ENCODE measurements around the gene SPRY4.

SPRY4 gene

DNA sequence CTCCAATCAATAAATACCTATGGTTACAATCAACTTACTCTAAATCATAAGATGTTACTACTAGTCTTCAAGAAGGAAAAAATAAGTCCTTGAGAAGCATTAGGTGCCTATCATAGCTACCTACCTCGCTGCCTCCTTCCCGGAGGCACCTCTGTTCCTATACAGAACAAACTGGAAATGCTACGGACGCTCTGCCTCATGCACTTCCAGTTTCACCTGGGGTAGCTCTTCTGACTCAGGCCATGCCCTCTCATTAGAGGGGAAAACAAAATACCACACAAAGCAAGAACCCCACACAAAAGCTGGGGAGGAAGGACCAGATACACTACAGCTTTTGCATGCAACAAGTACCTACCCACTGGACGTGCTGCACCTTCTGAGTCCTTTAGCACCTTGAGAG, 12.4 kb downstream of the SPRY4 start:
- no peak for DNase-seq (ENCODE audit: extremely low spot score)
- TF ChIP-seq ZNF384 (IDR thresholded peaks at IDR 0.05) (no peak), FOXA1 (IDR thresholded peaks at IDR 0.05) (no peak), SUZ12 (IDR thresholded peaks at IDR 0.05) (no peak), HDGF (IDR thresholded peaks at IDR 0.05; ENCODE audit: borderline replicate concordance) (no peak), CTBP1 (IDR thresholded peaks at IDR 0.05; ENCODE audit: borderline replicate concordance) (no peak), ARNT (IDR thresholded peaks at IDR 0.05) (no peak), ELF4 (IDR thresholded peaks at IDR 0.05) (no peak)
- TF ChIP-seq, protein P1, sequence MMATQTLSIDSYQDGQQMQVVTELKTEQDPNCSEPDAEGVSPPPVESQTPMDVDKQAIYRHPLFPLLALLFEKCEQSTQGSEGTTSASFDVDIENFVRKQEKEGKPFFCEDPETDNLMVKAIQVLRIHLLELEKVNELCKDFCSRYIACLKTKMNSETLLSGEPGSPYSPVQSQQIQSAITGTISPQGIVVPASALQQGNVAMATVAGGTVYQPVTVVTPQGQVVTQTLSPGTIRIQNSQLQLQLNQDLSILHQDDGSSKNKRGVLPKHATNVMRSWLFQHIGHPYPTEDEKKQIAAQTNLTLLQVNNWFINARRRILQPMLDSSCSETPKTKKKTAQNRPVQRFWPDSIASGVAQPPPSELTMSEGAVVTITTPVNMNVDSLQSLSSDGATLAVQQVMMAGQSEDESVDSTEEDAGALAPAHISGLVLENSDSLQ (IDR thresholded peaks at IDR 0.05) = no peak
- ChIA-PET POLR2A (no interaction called here), CTCF (interaction anchor here (0.9 kb wide), 1 partner anchor 9 kb away, joined by 3 read pairs; no protein-coding TSS in a partner anchor)

DNA sequence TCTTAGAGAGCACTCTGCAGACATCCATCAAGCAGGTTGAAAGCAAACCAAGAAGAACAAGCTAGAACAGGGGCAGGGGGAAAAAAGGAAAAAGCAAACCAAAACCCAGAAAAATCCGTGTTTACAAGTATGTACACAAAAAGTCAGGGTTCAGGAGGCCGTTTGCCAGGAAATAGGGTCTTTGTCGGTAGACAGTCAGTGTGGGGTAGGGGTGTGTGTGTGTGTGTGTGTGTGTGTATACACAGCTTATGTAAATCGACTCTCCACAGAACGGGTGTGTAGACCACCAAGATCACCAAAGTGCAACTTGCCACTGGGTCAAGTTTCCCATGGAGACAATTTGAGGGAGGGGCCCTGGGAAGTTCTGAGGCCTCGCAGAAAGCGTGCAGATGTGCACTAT, 13.1 kb downstream of the SPRY4 start:
- ChIA-PET CTCF (no interaction called here), POLR2A (no interaction called here)
- DNase-seq (ENCODE audit: extremely low spot score) = no peak
- no peak for TF ChIP-seq SP1 (IDR thresholded peaks at IDR 0.05)
- TF ChIP-seq BHLHE40 (IDR thresholded peaks at IDR 0.05; ENCODE audit: borderline replicate concordance) = no peak
- no peak for TF ChIP-seq FOXK2 (IDR thresholded peaks at IDR 0.05)
- TF ChIP-seq HDGF (IDR thresholded peaks at IDR 0.05; ENCODE audit: borderline replicate concordance) = no peak
- TF ChIP-seq L3MBTL2 (conservative IDR thresholded peaks at IDR 0.05) = no peak
- TF ChIP-seq ARNT (IDR thresholded peaks at IDR 0.05) = no peak
- no peak for TF ChIP-seq TARDBP (IDR thresholded peaks at IDR 0.05)
- no peak for TF ChIP-seq ELF4 (IDR thresholded peaks at IDR 0.05)

DNA sequence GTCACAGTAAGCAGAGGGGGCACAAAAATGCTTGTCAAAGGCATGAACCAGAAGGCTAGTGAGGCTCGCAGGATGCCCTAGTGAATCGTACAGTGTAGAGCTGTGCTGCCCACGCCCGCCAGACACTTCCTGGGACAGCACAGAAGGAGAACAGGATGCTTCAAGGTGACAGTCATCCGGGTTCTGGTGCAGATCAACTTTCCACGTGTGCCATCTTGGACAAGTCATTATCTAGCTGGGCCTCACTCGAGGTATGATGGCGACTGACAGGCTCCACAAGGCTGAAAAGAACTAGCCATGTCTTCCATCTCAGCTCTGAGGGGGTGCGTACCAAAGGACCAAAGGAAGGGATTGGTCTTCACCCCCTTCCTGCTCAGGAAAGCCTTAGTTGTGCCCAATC, 14.0 kb downstream of the SPRY4 start:
- POLR2A ChIA-PET = no interaction called here
- TF ChIP-seq FOXA1 (IDR thresholded peaks at IDR 0.05) (no peak), LEF1 (IDR thresholded peaks at IDR 0.05; ENCODE audit: borderline replicate concordance) (no peak), HDGF (IDR thresholded peaks at IDR 0.05; ENCODE audit: borderline replicate concordance) (no peak), CTBP1 (IDR thresholded peaks at IDR 0.05; ENCODE audit: borderline replicate concordance) (no peak), ELF4 (IDR thresholded peaks at IDR 0.05) (no peak), FOXM1 (IDR thresholded peaks at IDR 0.05; ENCODE audit: borderline replicate concordance) (no peak), NFRKB (IDR thresholded peaks at IDR 0.05) (no peak), L3MBTL2 (conservative IDR thresholded peaks at IDR 0.05) (no peak), TARDBP (IDR thresholded peaks at IDR 0.05) (no peak), ARNT (IDR thresholded peaks at IDR 0.05) (no peak)
- TF ChIP-seq, protein P1 (IDR thresholded peaks at IDR 0.05) = no peak
- no peak for DNase-seq (ENCODE audit: extremely low spot score)
- CTCF ChIA-PET = no interaction called here

DNA sequence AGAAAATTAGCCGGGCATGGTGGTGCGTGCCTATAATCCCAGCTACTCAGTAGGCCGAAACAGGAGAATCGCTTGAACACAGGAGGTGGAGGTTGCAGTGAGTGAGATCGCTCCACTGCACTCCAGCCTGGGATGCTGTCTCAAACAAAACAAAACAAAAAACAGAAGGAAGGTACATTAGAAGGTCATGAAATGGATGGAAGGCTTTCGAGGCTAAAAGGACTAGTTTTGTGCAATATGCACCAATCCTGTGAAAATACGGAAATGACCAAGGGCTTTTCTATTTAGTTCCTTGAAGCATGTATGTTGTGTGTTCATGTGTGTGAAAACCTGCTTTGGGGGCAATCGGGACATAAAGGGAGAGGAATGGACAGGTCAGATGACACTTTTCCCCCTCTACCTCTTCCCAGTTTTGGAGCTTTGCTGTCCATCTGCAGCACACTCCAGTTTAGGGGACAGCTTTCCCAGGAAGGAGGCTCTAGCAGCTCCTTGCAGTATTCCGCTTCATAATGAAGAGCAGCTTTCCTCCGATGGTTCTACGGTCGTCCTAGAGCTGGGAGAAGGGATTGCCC, 15.0 kb downstream of the SPRY4 start:
- POLR2A ChIA-PET = no interaction called here
- DNase-seq (ENCODE audit: extremely low spot score) = no peak
- CTCF ChIA-PET = interaction anchor here (0.9 kb wide), 1 partner anchor 14 kb away, joined by 4 read pairs; no protein-coding TSS in a partner anchor
- TF ChIP-seq CTBP1 (IDR thresholded peaks at IDR 0.05; ENCODE audit: borderline replicate concordance) (no peak), FOXK2 (IDR thresholded peaks at IDR 0.05) (no peak), TARDBP (IDR thresholded peaks at IDR 0.05) (no peak), ZNF384 (IDR thresholded peaks at IDR 0.05) (no peak), SP1 (IDR thresholded peaks at IDR 0.05) (no peak), ARNT (IDR thresholded peaks at IDR 0.05) (no peak), L3MBTL2 (conservative IDR thresholded peaks at IDR 0.05) (no peak), BHLHE40 (IDR thresholded peaks at IDR 0.05; ENCODE audit: borderline replicate concordance) (no peak), FOXA1 (IDR thresholded peaks at IDR 0.05) (no peak)

DNA sequence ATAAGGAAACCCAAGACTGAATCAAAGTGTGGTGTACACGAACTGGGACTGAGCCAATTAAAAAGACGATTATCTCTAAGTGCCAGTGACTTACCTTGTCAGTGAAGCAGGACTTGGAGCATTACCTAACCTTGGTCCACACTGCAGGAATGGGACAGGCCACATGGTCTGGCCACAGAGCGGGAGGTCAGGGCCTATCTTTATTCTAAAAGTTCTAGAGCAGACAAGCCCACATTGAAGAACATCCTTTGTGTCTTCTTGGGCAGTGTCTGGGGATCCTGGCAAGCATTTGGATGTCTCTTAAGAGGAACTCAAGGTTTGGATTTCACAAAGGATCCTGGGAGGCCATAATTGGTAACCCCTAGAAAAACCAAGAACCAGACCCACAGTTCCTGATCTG, 16.5 kb downstream of the SPRY4 start:
- ChIA-PET POLR2A (no interaction called here), CTCF (no interaction called here)
- no peak for DNase-seq (ENCODE audit: extremely low spot score)
- TF ChIP-seq ZNF384 (IDR thresholded peaks at IDR 0.05) (no peak), SP1 (IDR thresholded peaks at IDR 0.05) (no peak), L3MBTL2 (conservative IDR thresholded peaks at IDR 0.05) (no peak), FOXA1 (IDR thresholded peaks at IDR 0.05) (no peak)

DNA sequence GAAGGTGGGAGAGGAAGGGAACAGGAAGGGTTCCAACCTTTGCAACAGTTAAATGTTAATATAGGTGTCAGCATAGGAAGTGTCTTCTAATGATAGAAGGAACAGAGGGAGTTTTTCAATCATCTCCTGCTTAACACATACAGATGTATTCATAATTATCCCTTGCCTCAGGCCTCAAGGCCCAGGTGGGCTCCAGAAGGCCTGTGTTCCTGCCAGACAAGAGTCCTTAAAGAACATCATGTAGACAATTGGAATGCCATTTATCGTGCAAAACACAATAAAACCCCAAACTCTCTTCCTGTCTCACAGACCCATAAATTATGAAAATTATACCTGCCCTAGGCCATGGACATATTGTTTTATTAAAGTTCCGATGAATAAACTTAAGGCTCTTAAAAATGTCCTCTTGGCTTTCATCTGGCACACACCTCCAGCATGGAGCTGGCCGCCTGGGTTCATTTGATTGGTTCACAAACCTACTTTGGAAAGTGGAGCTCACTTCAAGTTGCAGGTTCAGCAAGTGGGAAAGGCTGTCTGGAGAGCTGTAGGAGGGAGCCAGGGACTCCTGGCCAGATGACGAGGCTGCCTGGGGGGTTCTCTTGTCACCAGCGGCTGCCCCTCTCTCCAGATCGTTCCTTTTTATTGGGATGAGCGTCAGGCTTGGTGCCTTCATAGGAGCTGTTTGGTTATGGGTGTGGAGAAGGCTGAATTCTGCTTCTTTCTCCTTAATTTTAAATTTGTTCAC, 17.5 kb downstream of the SPRY4 start:
- ChIA-PET POLR2A (no interaction called here), CTCF (interaction anchor here (0.5 to 0.8 kb wide), 3 partner anchors 9 to 1324 kb away, joined by 4 to 6 read pairs (median 5); no protein-coding TSS in a partner anchor)
- TF ChIP-seq NFRKB (IDR thresholded peaks at IDR 0.05) (no peak), ELF4 (IDR thresholded peaks at IDR 0.05) (no peak), FOXK2 (IDR thresholded peaks at IDR 0.05) (no peak), FOXM1 (IDR thresholded peaks at IDR 0.05; ENCODE audit: borderline replicate concordance) (no peak), HDGF (IDR thresholded peaks at IDR 0.05; ENCODE audit: borderline replicate concordance) (no peak), ZNF384 (IDR thresholded peaks at IDR 0.05) (no peak), FOXA1 (IDR thresholded peaks at IDR 0.05) (no peak)
- TF ChIP-seq, protein P1 (IDR thresholded peaks at IDR 0.05) = no peak
- DNase-seq (ENCODE audit: extremely low spot score) = no peak
